Urinary bladder (tissue), 4 donors: Measurements from ENCODE around the gene CDC42BPA. TPM values are rescaled to one million over a fixed set of nuclear protein-coding genes. Genes with fewer than 3 reads are reported as not detected.
"Not testable (repeated sequence)": the region's sequence is repeated elsewhere in the genome, so short reads cannot be mapped to it uniquely, and the experiment has no call there.

ENCODE experiments used
- DNase-seq: peaks from one replicate; pipeline ENCODE4 v3.0.0-alpha.2; 2015; ENCODE audit errors: extremely low spot score
- H3K27ac ChIP-seq: one replicate; pipeline ENCODE4 v1.5.1; 2013; ENCODE audit warnings: low read depth, mild to moderate bottlenecking, moderate library complexity
- H3K36me3 ChIP-seq: one replicate; pipeline ENCODE4 v1.6.1; 2013; ENCODE audit warnings: mild to moderate bottlenecking, moderate library complexity; ENCODE audit not compliant: insufficient read depth
- H3K4me1 ChIP-seq: one replicate; pipeline ENCODE4 v1.6.1; 2013; ENCODE audit warnings: mild to moderate bottlenecking, moderate library complexity; ENCODE audit not compliant: insufficient read depth
- H3K4me3 ChIP-seq: one replicate; pipeline ENCODE4 v1.5.1; 2013; ENCODE audit warnings: low read depth, low read length
- WGBS: extraction: QIAGEN DNeasy Blood & Tissue Kit; methylation state at CpG from one replicate; pipeline ENCODE4 v1.1.7; 2013; 5-methylcytosine and 5-hydroxymethylcytosine counted together
- polyA plus RNA-seq: library from polyadenylated mRNA; stranded (reverse); fragments of 200-250 nt; gene quantifications from one replicate; pipeline ENCODE4 v1.2.3, GENCODE V29; 2013
- total RNA-seq: library from RNA; depleted of rRNA; stranded (reverse); fragments of >200 nt; gene quantifications from one replicate; pipeline ENCODE4 v1.2.3, GENCODE V29; 2014
- donor health status: healthy with polysubstance abuse.
- donor health status: healthy.

Gene CDC42BPA
- total and polyA plus RNA-seq, 2 donors = 36.6 to 194 TPM

GRCh38 chr1:227035316-227035715 lies 283.0 kb downstream of the CDC42BPA start:
- Histone ChIP-seq H3K36me3 (peaks cover 2% of the 10 kb centered on the region), H3K4me1 (no peaks in the 10 kb centered on the region), H3K4me3 (no peak overlapping the region), H3K27ac (no peak overlapping the region)
- 62% methylated on average over 2 of the region's 2 CpGs for WGBS
- no peak for DNase-seq

- 95% methylated on average over 2 of the region's 2 CpGs for WGBS
- Histone ChIP-seq H3K4me1 (no peaks in the 10 kb centered on the region), H3K27ac (no peak overlapping the region), H3K4me3 (no peak overlapping the region), H3K36me3 (peaks cover 1% of the 10 kb centered on the region)
- no peak for DNase-seq
Measured at GRCh38 chr1:227033880-227034279, 284.4 kb downstream of the CDC42BPA start.

GRCh38 chr1:227032396-227032795 lies 285.9 kb downstream of the CDC42BPA start:
- no peaks in the 10 kb centered on the region for H3K4me1 ChIP-seq
- no peak overlapping the region for H3K27ac ChIP-seq
- no peak for DNase-seq
- 84% methylated on average over 3 of the region's 3 CpGs for WGBS
- H3K4me3 ChIP-seq = no peak overlapping the region
- peaks cover 2% of the 10 kb centered on the region for H3K36me3 ChIP-seq

- Histone ChIP-seq H3K36me3 (no peaks in the 10 kb centered on the region), H3K27ac (no peak overlapping the region), H3K4me1 (no peaks in the 10 kb centered on the region), H3K4me3 (no peak overlapping the region)
- whole genome bisulfite sequencing = 73% methylated on average over 3 of the region's 3 CpGs
- DNase-seq = no peak
Measured at GRCh38 chr1:227016990-227017389, 301.3 kb downstream of the CDC42BPA start.

GRCh38 chr1:227010645-227011044 lies 307.6 kb downstream of the CDC42BPA start:
- Histone ChIP-seq H3K27ac (no peak overlapping the region), H3K4me1 (no peaks in the 10 kb centered on the region), H3K36me3 (no peaks in the 10 kb centered on the region), H3K4me3 (no peak overlapping the region)
- 97% methylated on average over 5 of the region's 5 CpGs for WGBS
- DNase-seq = no peak

GRCh38 chr1:227009937-227010336 lies 308.4 kb downstream of the CDC42BPA start:
- Histone ChIP-seq H3K4me3 (no peak overlapping the region), H3K27ac (no peak overlapping the region), H3K4me1 (no peaks in the 10 kb centered on the region), H3K36me3 (no peaks in the 10 kb centered on the region)
- DNase-seq = no peak

GRCh38 chr1:227006226-227006796 lies 312.0 kb downstream of the CDC42BPA start:
- WGBS = 96% methylated on average over 5 of the region's 5 CpGs
- DNase-seq = no peak
- H3K36me3 ChIP-seq = peaks cover 2% of the 10 kb centered on the region
- no peaks in the 10 kb centered on the region for H3K4me1 ChIP-seq
- H3K27ac ChIP-seq = no peak overlapping the region
- no peak overlapping the region for H3K4me3 ChIP-seq

- Histone ChIP-seq H3K36me3 (peaks cover 2% of the 10 kb centered on the region), H3K4me1 (no peaks in the 10 kb centered on the region), H3K27ac (no peak overlapping the region), H3K4me3 (no peak overlapping the region)
- 90% methylated on average over 8 of the region's 8 CpGs for WGBS
- no peak for DNase-seq
Measured at GRCh38 chr1:227004796-227005195, 313.5 kb downstream of the CDC42BPA start.

GRCh38 chr1:227003165-227003564 lies 315.1 kb downstream of the CDC42BPA start:
- no peak overlapping the region for H3K4me3 ChIP-seq
- H3K36me3 ChIP-seq = peaks cover 2% of the 10 kb centered on the region
- H3K4me1 ChIP-seq = no peaks in the 10 kb centered on the region
- 96% methylated on average over 8 of the region's 8 CpGs for WGBS
- H3K27ac ChIP-seq = no peak overlapping the region
- no peak for DNase-seq

- WGBS = 74% methylated on average over 3 of the region's 3 CpGs
- DNase-seq = no peak
- peaks cover 2% of the 10 kb centered on the region for H3K36me3 ChIP-seq
- H3K4me3 ChIP-seq = no peak overlapping the region
- no peaks in the 10 kb centered on the region for H3K4me1 ChIP-seq
- no peak overlapping the region for H3K27ac ChIP-seq
Measured at GRCh38 chr1:227002531-227003049, 315.7 kb downstream of the CDC42BPA start.

- not testable (repeated sequence) for H3K27ac ChIP-seq, H3K4me3 ChIP-seq, H3K36me3 ChIP-seq, DNase-seq, H3K4me1 ChIP-seq
- 97% methylated on average over 2 of the region's 2 CpGs for WGBS
Measured at GRCh38 chr1:226999579-226999978, 318.7 kb downstream of the CDC42BPA start.

- H3K36me3 ChIP-seq = no peaks in the 10 kb centered on the region
- H3K4me1 ChIP-seq = no peaks in the 10 kb centered on the region
- no peak for DNase-seq
- H3K27ac ChIP-seq = no peak overlapping the region
- 82% methylated on average over 13 of the region's 13 CpGs for WGBS
- H3K4me3 ChIP-seq = no peak overlapping the region
Measured at GRCh38 chr1:226995365-226996332, 322.6 kb downstream of the CDC42BPA start.

GRCh38 chr1:226994586-226995364 lies 323.5 kb downstream of the CDC42BPA start:
- Histone ChIP-seq H3K4me1 (no peaks in the 10 kb centered on the region), H3K36me3 (no peaks in the 10 kb centered on the region), H3K27ac (no peak overlapping the region), H3K4me3 (no peak overlapping the region)
- WGBS = 86% methylated on average over 18 of the region's 18 CpGs
- DNase-seq = no peak
